HL-60 (cell line): ENCODE measurements around the gene DOCK6.

Experiments used
- DNase-seq, 2 experiments: peaks; one replicate each; pipeline ENCODE4 v3.0.0-alpha.2; 2010 to 2020; ENCODE audit warnings: low read depth in 1 of 2, low spot score in 1 of 2
- H3K27ac ChIP-seq: fragments of 250-450 bp; sonication (Bioruptor Pico); replicated peaks from 2 replicates; pipeline ENCODE4 v1.5.1; 2020; ENCODE audit warnings: mild to moderate bottlenecking, moderate library complexity
- H3K27me3 ChIP-seq: fragments of 250-450 bp; sonication (Bioruptor Pico); 2 replicates; pipeline ENCODE4 v1.5.1; 2021; ENCODE audit warnings: mild to moderate bottlenecking, moderate library complexity; ENCODE audit not compliant: insufficient read depth, poor library complexity, severe bottlenecking
- H3K4me3 ChIP-seq: replicated peaks from 2 replicates; pipeline ENCODE4 v1.5.1; 2011; ENCODE audit warnings: mild to moderate bottlenecking, control low read depth, low read length; ENCODE audit not compliant: insufficient read depth
- GABPA ChIP-seq: IDR thresholded peaks from 2 replicates; pipeline ENCODE4 v1.6.1; 2012; ENCODE audit warnings: low read depth
- POLR2AphosphoS5 ChIP-seq: IDR thresholded peaks from 2 replicates; pipeline ENCODE4 v1.6.1; 2012; ENCODE audit warnings: low read depth
- SPI1 ChIP-seq: IDR thresholded peaks from 2 replicates; pipeline ENCODE4 v1.6.1; 2012; ENCODE audit warnings: low read depth, mild to moderate bottlenecking, borderline replicate concordance
- TF ChIP-seq, protein P1 (sequence below): IDR thresholded peaks from one replicate; pipeline ENCODE4 v1.5.1; 2011; ENCODE audit warnings: low read length, control low read depth, inconsistent platforms; ENCODE audit not compliant: insufficient read depth
- TF ChIP-seq, protein P2 (sequence below): IDR thresholded peaks from 2 replicates; pipeline ENCODE4 v1.6.1; 2012; ENCODE audit warnings: low read depth; ENCODE audit not compliant: insufficient replicate concordance

The DOCK6 gene

DNA sequence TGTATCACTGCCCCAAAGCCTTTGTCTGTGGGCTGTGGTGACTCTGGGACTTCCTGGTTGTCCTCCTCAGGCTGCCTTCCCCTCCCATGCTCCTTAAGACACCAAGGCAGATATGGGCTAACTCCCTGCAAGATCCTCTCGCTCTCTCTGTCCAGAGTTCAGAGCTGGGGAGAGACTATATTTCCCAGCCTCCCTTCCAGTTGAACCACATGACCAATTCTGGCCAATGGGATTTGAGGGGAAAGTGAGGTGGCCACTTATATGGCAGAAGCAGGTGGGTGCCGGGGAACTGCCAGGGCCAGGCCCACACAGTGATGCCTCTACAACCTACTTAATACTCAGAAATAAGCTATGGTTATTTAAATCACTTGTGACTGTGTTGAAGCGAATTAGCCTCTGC is 39.1 kb downstream of the DOCK6 start:
- DNase-seq: no peak
- TF ChIP-seq, protein P1, sequence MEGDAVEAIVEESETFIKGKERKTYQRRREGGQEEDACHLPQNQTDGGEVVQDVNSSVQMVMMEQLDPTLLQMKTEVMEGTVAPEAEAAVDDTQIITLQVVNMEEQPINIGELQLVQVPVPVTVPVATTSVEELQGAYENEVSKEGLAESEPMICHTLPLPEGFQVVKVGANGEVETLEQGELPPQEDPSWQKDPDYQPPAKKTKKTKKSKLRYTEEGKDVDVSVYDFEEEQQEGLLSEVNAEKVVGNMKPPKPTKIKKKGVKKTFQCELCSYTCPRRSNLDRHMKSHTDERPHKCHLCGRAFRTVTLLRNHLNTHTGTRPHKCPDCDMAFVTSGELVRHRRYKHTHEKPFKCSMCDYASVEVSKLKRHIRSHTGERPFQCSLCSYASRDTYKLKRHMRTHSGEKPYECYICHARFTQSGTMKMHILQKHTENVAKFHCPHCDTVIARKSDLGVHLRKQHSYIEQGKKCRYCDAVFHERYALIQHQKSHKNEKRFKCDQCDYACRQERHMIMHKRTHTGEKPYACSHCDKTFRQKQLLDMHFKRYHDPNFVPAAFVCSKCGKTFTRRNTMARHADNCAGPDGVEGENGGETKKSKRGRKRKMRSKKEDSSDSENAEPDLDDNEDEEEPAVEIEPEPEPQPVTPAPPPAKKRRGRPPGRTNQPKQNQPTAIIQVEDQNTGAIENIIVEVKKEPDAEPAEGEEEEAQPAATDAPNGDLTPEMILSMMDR: no peak
- no peak for TF ChIP-seq GABPA
- TF ChIP-seq POLR2AphosphoS5: no peak
- TF ChIP-seq SPI1: no peak
- TF ChIP-seq, protein P2, sequence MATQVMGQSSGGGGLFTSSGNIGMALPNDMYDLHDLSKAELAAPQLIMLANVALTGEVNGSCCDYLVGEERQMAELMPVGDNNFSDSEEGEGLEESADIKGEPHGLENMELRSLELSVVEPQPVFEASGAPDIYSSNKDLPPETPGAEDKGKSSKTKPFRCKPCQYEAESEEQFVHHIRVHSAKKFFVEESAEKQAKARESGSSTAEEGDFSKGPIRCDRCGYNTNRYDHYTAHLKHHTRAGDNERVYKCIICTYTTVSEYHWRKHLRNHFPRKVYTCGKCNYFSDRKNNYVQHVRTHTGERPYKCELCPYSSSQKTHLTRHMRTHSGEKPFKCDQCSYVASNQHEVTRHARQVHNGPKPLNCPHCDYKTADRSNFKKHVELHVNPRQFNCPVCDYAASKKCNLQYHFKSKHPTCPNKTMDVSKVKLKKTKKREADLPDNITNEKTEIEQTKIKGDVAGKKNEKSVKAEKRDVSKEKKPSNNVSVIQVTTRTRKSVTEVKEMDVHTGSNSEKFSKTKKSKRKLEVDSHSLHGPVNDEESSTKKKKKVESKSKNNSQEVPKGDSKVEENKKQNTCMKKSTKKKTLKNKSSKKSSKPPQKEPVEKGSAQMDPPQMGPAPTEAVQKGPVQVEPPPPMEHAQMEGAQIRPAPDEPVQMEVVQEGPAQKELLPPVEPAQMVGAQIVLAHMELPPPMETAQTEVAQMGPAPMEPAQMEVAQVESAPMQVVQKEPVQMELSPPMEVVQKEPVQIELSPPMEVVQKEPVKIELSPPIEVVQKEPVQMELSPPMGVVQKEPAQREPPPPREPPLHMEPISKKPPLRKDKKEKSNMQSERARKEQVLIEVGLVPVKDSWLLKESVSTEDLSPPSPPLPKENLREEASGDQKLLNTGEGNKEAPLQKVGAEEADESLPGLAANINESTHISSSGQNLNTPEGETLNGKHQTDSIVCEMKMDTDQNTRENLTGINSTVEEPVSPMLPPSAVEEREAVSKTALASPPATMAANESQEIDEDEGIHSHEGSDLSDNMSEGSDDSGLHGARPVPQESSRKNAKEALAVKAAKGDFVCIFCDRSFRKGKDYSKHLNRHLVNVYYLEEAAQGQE: no peak
- no peaks in the 10 kb centered on the region for H3K27me3 ChIP-seq
- H3K27ac ChIP-seq: no peak overlapping the region
- no peak overlapping the region for H3K4me3 ChIP-seq

DNA sequence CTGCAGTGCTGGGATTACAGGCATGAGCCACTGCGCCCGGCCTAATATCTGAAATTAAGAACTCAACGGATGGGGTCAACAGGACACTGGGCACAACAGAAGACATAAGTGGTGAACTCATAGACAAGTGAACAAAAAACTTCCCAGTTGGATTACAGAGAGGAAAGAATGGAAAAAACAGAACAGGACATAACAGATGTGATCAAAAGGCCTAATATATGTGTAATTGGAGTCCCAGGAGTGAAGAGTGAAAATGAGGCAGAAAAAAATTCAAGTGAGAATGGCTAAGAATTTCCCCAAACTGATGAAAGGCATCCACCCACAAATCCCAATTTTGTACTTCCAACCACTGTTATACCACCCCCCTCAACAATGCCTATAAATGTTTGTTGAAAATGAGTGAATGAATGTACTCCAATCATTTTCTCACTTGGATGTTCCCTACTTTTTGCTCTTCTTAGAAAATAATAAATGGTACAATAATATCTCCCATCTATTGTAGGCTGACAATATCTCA is 41.2 kb downstream of the DOCK6 start:
- TF ChIP-seq, protein P1: no peak
- TF ChIP-seq, protein P2: no peak
- TF ChIP-seq GABPA: no peak

DNA sequence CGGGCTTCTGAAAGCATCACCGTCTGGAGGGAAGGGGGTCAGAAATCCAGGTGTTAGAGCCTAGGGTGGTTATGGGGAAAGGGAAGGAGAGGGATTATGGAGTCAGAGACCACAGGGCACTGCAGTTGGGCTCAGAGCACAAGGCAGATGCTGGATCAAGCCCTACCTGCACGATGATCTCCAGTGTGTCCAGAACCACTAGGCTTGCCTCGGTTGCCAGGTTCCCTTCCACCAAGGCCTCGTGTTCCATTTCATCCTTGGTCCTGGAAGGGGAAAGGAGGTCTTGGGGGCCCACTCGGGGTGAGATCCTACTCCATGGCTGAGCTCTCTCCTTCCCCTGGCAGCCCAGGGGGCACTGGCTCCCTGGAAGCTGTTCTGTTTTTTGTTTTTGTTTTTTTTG is 47.9 kb downstream of the DOCK6 start:
- TF ChIP-seq SPI1 (no peak), POLR2AphosphoS5 (no peak), GABPA (no peak)
- TF ChIP-seq, protein P1: no peak
- TF ChIP-seq, protein P2: no peak
- no peaks in the 10 kb centered on the region for H3K27me3 ChIP-seq
- H3K27ac ChIP-seq: no peak overlapping the region
- no peak for DNase-seq
- no peak overlapping the region for H3K4me3 ChIP-seq

More for the DNA sequence above, 41.2 kb downstream of the DOCK6 start:
- H3K27me3 ChIP-seq: no peaks in the 10 kb centered on the region
- no peak overlapping the region for H3K27ac ChIP-seq
- DNase-seq: no peak
- no peak overlapping the region for H3K4me3 ChIP-seq
